Activated naive CD8-positive, alpha-beta T cell (primary cell): ENCODE measurements around the gene GALK1.

ENCODE experiments used
- H3K27ac Mint-ChIP-seq: one replicate; pipeline ENCODE4 v1.8.0; 2021; ENCODE audit warnings: mixed read lengths
- H3K27me3 Mint-ChIP-seq: one replicate; pipeline ENCODE4 v1.8.0; 2021; ENCODE audit warnings: mixed read lengths
- H3K36me3 Mint-ChIP-seq: one replicate; pipeline ENCODE4 v1.8.0; 2021; ENCODE audit warnings: mixed read lengths
- H3K4me1 Mint-ChIP-seq: one replicate; pipeline ENCODE4 v1.8.0; 2021; ENCODE audit warnings: low read depth, mixed read lengths
- H3K4me3 Mint-ChIP-seq: one replicate; pipeline ENCODE4 v1.8.0; 2021; ENCODE audit warnings: mild to moderate bottlenecking, mixed read lengths
- H3K9me3 Mint-ChIP-seq: one replicate; pipeline ENCODE4 v1.8.0; 2021; ENCODE audit warnings: low read depth, mixed read lengths

The GALK1 gene

GRCh38 chr17:75719732-75720131, 45.3 kb downstream of the GALK1 start:
- no peaks in the 10 kb centered on the region for H3K9me3 Mint-ChIP-seq
- peaks cover 2% of the 10 kb centered on the region for H3K27me3 Mint-ChIP-seq
- peaks cover 4% of the 10 kb centered on the region for H3K4me1 Mint-ChIP-seq
- no peak overlapping the region for H3K27ac Mint-ChIP-seq
- no peaks in the 10 kb centered on the region for H3K36me3 Mint-ChIP-seq
- H3K4me3 Mint-ChIP-seq = peak overlapping the region; percentile 85

DNA sequence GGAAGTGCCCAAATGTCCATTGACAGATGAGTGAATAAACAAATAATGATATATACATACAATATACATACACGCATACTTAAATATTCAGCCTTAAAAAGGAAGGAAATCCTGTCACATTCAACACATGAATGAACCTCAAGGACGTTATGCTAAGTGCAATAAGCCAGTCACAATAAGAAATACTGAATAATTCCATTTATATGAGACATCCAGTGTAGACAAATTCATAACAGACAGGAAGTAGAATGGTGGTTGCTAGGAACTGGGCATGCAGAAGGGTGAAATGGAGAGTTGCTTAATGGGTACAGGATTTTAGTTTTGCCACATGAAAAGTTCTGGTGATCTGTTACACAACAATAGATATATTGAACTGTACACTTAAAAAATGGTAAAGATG, 52.5 kb downstream of the GALK1 start:
- no peaks in the 10 kb centered on the region for H3K36me3 Mint-ChIP-seq
- H3K9me3 Mint-ChIP-seq = no peaks in the 10 kb centered on the region
- no peak overlapping the region for H3K27ac Mint-ChIP-seq
- peaks cover 2% of the 10 kb centered on the region for H3K27me3 Mint-ChIP-seq
- no peaks in the 10 kb centered on the region for H3K4me1 Mint-ChIP-seq
- H3K4me3 Mint-ChIP-seq = no peak overlapping the region
